ENCODE data around the gene CYFIP2.

GRCh38 chr5:157285310-157286035 is 19.6 kb downstream of the CYFIP2 start:
- TF ChIP-seq E2F1 (CRISPR knock-in tag; IDR thresholded peaks at IDR 0.05) (no peak), ATF1 (CRISPR knock-in tag; IDR thresholded peaks at IDR 0.05) (no peak), ATF2 (CRISPR knock-in tag; IDR thresholded peaks at IDR 0.05; ENCODE audit: borderline replicate concordance, low read depth) (no peak), JUN (CRISPR knock-in tag; IDR thresholded peaks at IDR 0.05) (no peak), MLX (CRISPR knock-in tag; IDR thresholded peaks at IDR 0.05) (no peak), RELA (CRISPR knock-in tag; IDR thresholded peaks at IDR 0.05; ENCODE audit: borderline replicate concordance) (no peak), ZNF423 (CRISPR knock-in tag; IDR thresholded peaks at IDR 0.05) (no peak), CTCF (IDR thresholded peaks at IDR 0.05) (no peak), ZNF425 (CRISPR knock-in tag; conservative IDR thresholded peaks at IDR 0.05) (no peak), CREB1 (CRISPR knock-in tag; IDR thresholded peaks at IDR 0.05) (no peak)

All from WTC11 (cell line).